IPS-15b (cell line): Measurements from ENCODE around the gene SNHG17.
"Not testable (repeated sequence)": the region's sequence is repeated elsewhere in the genome, so short reads cannot be mapped to it uniquely, and the experiment has no call there.

Experiments used
- H3K27me3 ChIP-seq: one replicate; pipeline ENCODE4 v1.6.1; 2013; ENCODE audit warnings: low read length; ENCODE audit not compliant: control insufficient read depth, insufficient read depth
- H3K36me3 ChIP-seq: one replicate; pipeline ENCODE4 v1.6.1; 2013; ENCODE audit warnings: low read length; ENCODE audit not compliant: control insufficient read depth, insufficient read depth
- H3K4me1 ChIP-seq: one replicate; pipeline ENCODE4 v1.6.1; 2013; ENCODE audit warnings: mild to moderate bottlenecking, low read length; ENCODE audit not compliant: control insufficient read depth, insufficient read depth
- H3K4me3 ChIP-seq: one replicate; pipeline ENCODE4 v1.5.1; 2013; ENCODE audit warnings: low read depth, low read length
- H3K9ac ChIP-seq: one replicate; pipeline ENCODE4 v1.6.1; 2013; ENCODE audit warnings: low read depth, mild to moderate bottlenecking, low read length
- H3K9me3 ChIP-seq: one replicate; pipeline ENCODE4 v1.6.1; 2013; ENCODE audit warnings: mild to moderate bottlenecking, low read length; ENCODE audit not compliant: control insufficient read depth, insufficient read depth

SNHG17 gene

GRCh38 chr20:38387953-38388352, 47.2 kb downstream of the SNHG17 start:
- Histone ChIP-seq H3K9ac (no peak overlapping the region), H3K27me3 (no peaks in the 10 kb centered on the region), H3K9me3 (no peaks in the 10 kb centered on the region), H3K4me3 (no peak overlapping the region), H3K4me1 (no peaks in the 10 kb centered on the region), H3K36me3 (no peaks in the 10 kb centered on the region)

- H3K9ac ChIP-seq = no peak overlapping the region
- no peaks in the 10 kb centered on the region for H3K9me3 ChIP-seq
- no peaks in the 10 kb centered on the region for H3K36me3 ChIP-seq
- H3K27me3 ChIP-seq = no peaks in the 10 kb centered on the region
- no peak overlapping the region for H3K4me3 ChIP-seq
- peaks cover 3% of the 10 kb centered on the region for H3K4me1 ChIP-seq
Observed at GRCh38 chr20:38386851-38387250, 48.3 kb downstream of the SNHG17 start.

GRCh38 chr20:38386004-38386403, 49.1 kb downstream of the SNHG17 start:
- Histone ChIP-seq H3K27me3 (no peaks in the 10 kb centered on the region), H3K4me1 (peaks cover 3% of the 10 kb centered on the region), H3K9me3 (no peaks in the 10 kb centered on the region), H3K9ac (no peak overlapping the region), H3K36me3 (no peaks in the 10 kb centered on the region), H3K4me3 (no peak overlapping the region)

DNA sequence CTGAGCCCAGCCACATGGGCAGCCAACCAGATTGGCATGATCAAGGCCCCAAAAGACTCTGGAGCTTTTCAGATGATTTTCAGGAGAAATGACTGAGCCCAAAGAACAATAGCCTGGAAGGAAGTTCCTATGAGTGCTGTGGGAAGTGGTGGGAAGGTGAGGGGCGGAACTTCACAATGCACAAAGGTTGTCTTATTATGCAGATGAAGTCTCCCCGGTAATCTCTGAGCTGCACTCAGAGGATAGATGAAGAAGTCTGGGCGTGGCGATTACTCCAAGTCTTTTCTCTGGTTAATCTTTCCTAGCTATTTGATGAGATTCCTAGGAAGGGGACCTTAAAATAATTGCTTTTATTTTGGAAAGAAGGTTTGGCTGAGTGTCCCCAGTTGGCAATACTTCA, 52.0 kb downstream of the SNHG17 start:
- no peak overlapping the region for H3K9ac ChIP-seq
- H3K27me3 ChIP-seq = no peaks in the 10 kb centered on the region
- H3K4me1 ChIP-seq = peaks cover 3% of the 10 kb centered on the region
- H3K36me3 ChIP-seq = no peaks in the 10 kb centered on the region
- H3K9me3 ChIP-seq = no peaks in the 10 kb centered on the region
- H3K4me3 ChIP-seq = no peak overlapping the region

GRCh38 chr20:38377838-38378237, 57.3 kb downstream of the SNHG17 start:
- H3K4me1 ChIP-seq, H3K36me3 ChIP-seq, H3K9ac ChIP-seq, H3K4me3 ChIP-seq, H3K9me3 ChIP-seq, H3K27me3 ChIP-seq: not testable (repeated sequence)

DNA sequence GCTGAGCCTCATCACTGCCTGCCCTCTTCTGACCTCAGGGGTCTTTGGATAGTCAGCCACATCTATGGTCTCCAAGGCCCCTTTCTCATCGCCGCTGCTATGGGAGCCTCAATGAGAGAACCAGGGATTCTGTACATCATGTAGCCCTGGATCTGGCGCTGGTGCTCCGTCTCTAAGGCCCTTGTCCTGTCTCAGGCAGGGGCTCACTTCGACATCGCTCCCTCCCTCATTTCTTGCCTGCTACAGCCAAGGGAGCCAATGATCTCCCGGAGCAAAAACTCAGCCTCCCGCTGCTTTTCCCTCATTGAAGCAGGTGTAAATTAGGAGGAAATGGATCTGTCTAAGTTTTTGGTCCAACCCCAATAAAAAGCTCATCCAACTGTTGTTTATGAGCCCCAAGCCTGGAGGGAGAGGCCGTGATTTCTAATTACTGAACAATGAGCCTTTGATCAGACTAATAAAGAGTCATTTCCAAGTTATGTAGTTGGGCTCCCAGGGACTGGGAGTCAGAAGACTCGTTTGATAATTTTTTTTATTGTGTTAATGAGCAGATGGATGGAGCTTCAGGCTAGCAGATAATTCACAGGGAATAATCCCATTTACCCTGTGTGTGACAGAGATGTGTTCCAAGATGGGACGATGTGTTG, 58.0 kb downstream of the SNHG17 start:
- H3K27me3 ChIP-seq = no peaks in the 10 kb centered on the region
- no peaks in the 10 kb centered on the region for H3K9me3 ChIP-seq
- H3K36me3 ChIP-seq = no peaks in the 10 kb centered on the region

GRCh38 chr20:38373898-38374297, 61.2 kb downstream of the SNHG17 start:
- Histone ChIP-seq H3K36me3 (no peaks in the 10 kb centered on the region), H3K4me1 (no peaks in the 10 kb centered on the region), H3K27me3 (no peaks in the 10 kb centered on the region), H3K4me3 (no peak overlapping the region), H3K9ac (no peak overlapping the region), H3K9me3 (no peaks in the 10 kb centered on the region)

More for the DNA sequence above, 58.0 kb downstream of the SNHG17 start:
- Histone ChIP-seq H3K4me1 (no peaks in the 10 kb centered on the region), H3K9ac (no peak overlapping the region), H3K4me3 (no peak overlapping the region)

DNA sequence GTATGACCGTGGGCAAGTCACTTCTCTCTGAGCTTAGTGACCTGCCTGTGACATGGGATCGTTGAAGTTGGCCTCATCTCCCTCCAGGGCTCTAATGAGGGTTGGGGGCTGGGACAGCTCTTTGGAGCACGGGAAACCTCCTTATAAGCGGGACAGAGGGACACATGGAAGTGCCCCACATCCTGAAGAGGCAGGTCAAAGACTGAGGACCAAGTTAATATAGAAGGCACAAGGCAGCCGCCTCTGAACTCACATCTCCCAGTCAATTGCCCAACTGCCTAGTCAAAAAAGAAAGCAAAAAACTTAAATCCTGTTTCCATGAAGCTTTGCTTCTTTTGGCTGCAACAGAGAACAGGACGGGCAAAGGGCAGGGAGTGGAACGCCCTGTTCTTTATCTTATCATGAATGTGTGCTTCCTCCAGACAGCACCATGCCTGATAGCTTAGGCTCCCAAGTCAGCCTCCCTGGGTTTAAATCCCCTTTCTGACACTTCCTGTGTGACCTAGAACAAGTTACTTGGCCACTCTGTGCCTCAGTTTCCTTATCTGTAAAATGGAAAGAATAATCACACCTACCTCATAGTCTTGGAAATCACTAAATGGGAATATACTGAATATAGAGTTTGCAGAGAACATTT, 61.8 kb downstream of the SNHG17 start:
- H3K9ac ChIP-seq = no peak overlapping the region
- no peaks in the 10 kb centered on the region for H3K9me3 ChIP-seq
- H3K36me3 ChIP-seq = no peaks in the 10 kb centered on the region

GRCh38 chr20:38372806-38373205, 62.3 kb downstream of the SNHG17 start:
- Histone ChIP-seq H3K27me3 (no peaks in the 10 kb centered on the region), H3K4me1 (no peaks in the 10 kb centered on the region), H3K36me3 (no peaks in the 10 kb centered on the region), H3K9me3 (no peaks in the 10 kb centered on the region), H3K9ac (no peak overlapping the region), H3K4me3 (no peak overlapping the region)

More for the DNA sequence above, 61.8 kb downstream of the SNHG17 start:
- H3K4me1 ChIP-seq = no peaks in the 10 kb centered on the region
- no peak overlapping the region for H3K4me3 ChIP-seq
- H3K27me3 ChIP-seq = no peaks in the 10 kb centered on the region
